Keratinocyte (primary cell): ENCODE measurements around the gene MYOM1. TPM values are rescaled to one million over a fixed set of nuclear protein-coding genes. Genes with fewer than 3 reads are reported as not detected.

Experiments used
- DNase-seq: peaks from one replicate; pipeline ENCODE4 v3.0.0-alpha.2; 2011; ENCODE audit warnings: low read depth, missing footprints, low spot score
- FAIRE-seq: peaks from 2 replicates; lab custom pipeline; 2011; peaks lifted over from hg19 to GRCh38; lab: Jason Lieb, UNC
- H2AFZ ChIP-seq: 2 replicates; pipeline ENCODE4 v1.6.0; 2012; ENCODE audit warnings: low read length, control low read depth, inconsistent platforms; ENCODE audit not compliant: control insufficient read depth
- H3K27ac ChIP-seq: 2 replicates; pipeline ENCODE4 v1.5.1; 2011; ENCODE audit warnings: low read length; ENCODE audit not compliant: control insufficient read depth, insufficient read depth
- H3K27me3 ChIP-seq: 3 replicates; pipeline ENCODE4 v1.6.0; 2011; ENCODE audit warnings: low read length; ENCODE audit not compliant: control insufficient read depth, insufficient read depth; ENCODE audit errors: extremely low read depth
- H3K36me3 ChIP-seq, 2 experiments: 2 replicates in 1 of 2; 3 replicates in 1 of 2; pipeline ENCODE4 v1.5.1; 2011; ENCODE audit warnings: low read length in 2 of 2, mild to moderate bottlenecking in 1 of 2; ENCODE audit not compliant: control insufficient read depth in 2 of 2, insufficient read depth in 2 of 2; ENCODE audit errors: extremely low read depth in 1 of 2
- H3K4me1 ChIP-seq: 3 replicates; pipeline ENCODE4 v1.5.1; 2011; ENCODE audit warnings: low read length; ENCODE audit not compliant: control insufficient read depth, insufficient read depth; ENCODE audit errors: extremely low read depth
- H3K4me2 ChIP-seq: 3 replicates; pipeline ENCODE4 v1.6.0; 2011; ENCODE audit warnings: low read depth, low read length; ENCODE audit not compliant: control insufficient read depth, insufficient read depth; ENCODE audit errors: extremely low read depth
- H3K4me3 ChIP-seq, 3 experiments: fragments of 200-600 bp in 1 of 3; sonication (generic) in 1 of 3; 2 replicates in 2 of 3; 3 replicates in 1 of 3; pipeline ENCODE4 v1.5.1; 2011 to 2016; ENCODE audit warnings: low read length in 3 of 3, mild to moderate bottlenecking in 3 of 3, control low read depth in 2 of 3, inconsistent platforms in 1 of 3, low read depth in 1 of 3, mixed read lengths in 1 of 3, mixed run types in 1 of 3, moderate library complexity in 1 of 3; ENCODE audit not compliant: control insufficient read depth in 2 of 3, insufficient read depth in 2 of 3; ENCODE audit errors: extremely low read depth in 1 of 3
- H3K79me2 ChIP-seq: 2 replicates; pipeline ENCODE4 v1.6.0; 2012; ENCODE audit warnings: low read length; ENCODE audit not compliant: control insufficient read depth, insufficient read depth
- H3K9ac ChIP-seq: 3 replicates; pipeline ENCODE4 v1.6.0; 2011; ENCODE audit warnings: low read length; ENCODE audit not compliant: control insufficient read depth, insufficient read depth; ENCODE audit errors: extremely low read depth
- H3K9me1 ChIP-seq: 3 replicates; pipeline ENCODE4 v1.6.0; 2011; ENCODE audit warnings: low read length; ENCODE audit not compliant: control insufficient read depth, insufficient read depth; ENCODE audit errors: extremely low read depth
- H3K9me3 ChIP-seq: 2 replicates; pipeline ENCODE4 v1.5.1; 2012; ENCODE audit warnings: low read depth, low read length; ENCODE audit not compliant: control insufficient read depth
- H4K20me1 ChIP-seq: 3 replicates; pipeline ENCODE4 v1.6.0; 2011; ENCODE audit warnings: low read length; ENCODE audit not compliant: control insufficient read depth, insufficient read depth; ENCODE audit errors: extremely low read depth
- CTCF ChIP-seq, 3 experiments: IDR thresholded peaks in 1 of 3; conservative IDR thresholded peaks in 1 of 3; optimal IDR thresholded peaks in 1 of 3; 2 replicates in 2 of 3; 3 replicates in 1 of 3; pipeline versions ENCODE3 to v1.5.1; 2011; ENCODE audit warnings: low read length in 3 of 3, mild to moderate bottlenecking in 3 of 3, moderate library complexity in 2 of 3, control low read depth in 1 of 3, inconsistent platforms in 1 of 3; ENCODE audit not compliant: insufficient read depth in 2 of 3; ENCODE audit errors: extremely low read depth in 1 of 3
- EZH2 ChIP-seq: IDR thresholded peaks from one replicate; pipeline ENCODE4 v1.6.1; 2012; ENCODE audit warnings: inconsistent platforms, mild to moderate bottlenecking, low read length, moderate library complexity
- dilution Hi-C: fragments of 300-500 bp; cut with MboI; formaldehyde crosslinking; loops from one replicate; pipeline ENCODE4 v1.7.0; 2020; ENCODE audit warnings: low sequenced_read_pairs; ENCODE audit not compliant: extremely low pct_ligation_motif_present
- polyA plus RNA-seq, 5 experiments: library from polyadenylated mRNA; depleted of rRNA in 3 of 5; stranded (reverse) in 3 of 5; stranded (forward) in 1 of 5; unstranded in 1 of 5; fragments of >200 nt; gene quantifications; 1 replicate in 1 of 5; 2 replicates in 3 of 5; 3 replicates in 1 of 5; pipeline versions ENCODE4 v1.2.1 to v1.2.3, GENCODE V29; 2011 to 2012; ENCODE audit warnings: missing spikeins in 2 of 5, low read depth in 1 of 5, low replicate concordance in 1 of 5

Gene MYOM1
- polyA plus RNA-seq, 1 donor (not counting 4 experiments of a cell fraction or from before 2014, with no cell fraction given), result 0.03 TPM

GRCh38 chr18:3099327-3099726, 120.4 kb downstream of the MYOM1 start:
- Histone ChIP-seq H3K4me1 (peaks cover 5% of the 10 kb centered on the region), H3K9me1 (no peaks in the 10 kb centered on the region), H2AFZ (no peak overlapping the region), H3K36me3 (no peaks in the 10 kb centered on the region), H3K4me2 (no peak overlapping the region), H3K79me2 (no peaks in the 10 kb centered on the region), H4K20me1 (no peaks in the 10 kb centered on the region), H3K27me3 (no peaks in the 10 kb centered on the region), H3K4me3 (no peak overlapping the region), H3K9me3 (no peaks in the 10 kb centered on the region), H3K9ac (no peak overlapping the region), H3K27ac (no peak overlapping the region)
- no peak for DNase-seq
- FAIRE-seq, result no peak
- TF ChIP-seq EZH2 (no peak), CTCF (optimal IDR thresholded peaks at IDR 0.05 in 1 of 3, IDR thresholded peaks at IDR 0.05 in 1 of 3, conservative IDR thresholded peaks at IDR 0.05 in 1 of 3; ENCODE audit: extremely low read depth in 1 of 3, insufficient read depth in 2 of 3, low read length in 3 of 3) (no peak)
- dilution Hi-C loops, result no loop called here

DNA sequence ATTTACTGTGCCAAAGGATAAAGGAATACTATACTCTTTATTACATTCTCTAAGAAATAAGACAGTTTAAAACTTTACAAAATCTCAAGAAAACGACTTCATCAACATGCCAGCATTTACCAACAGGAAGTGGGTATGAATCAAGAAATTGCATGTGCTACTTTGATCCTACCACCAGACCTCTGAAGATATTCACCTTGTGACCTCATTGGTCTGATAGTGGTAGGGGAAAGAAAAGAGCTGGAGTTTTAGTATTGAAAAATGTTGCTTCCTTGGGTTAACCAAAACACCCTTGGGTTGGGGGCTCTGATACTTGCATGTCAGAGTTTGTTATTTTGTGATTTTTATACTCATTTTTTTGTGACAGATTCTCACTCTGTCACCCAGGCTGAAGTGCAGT, 122.7 kb downstream of the MYOM1 start:
- dilution Hi-C loops, result no loop called here
- Histone ChIP-seq H3K4me2 (no peak overlapping the region), H3K27ac (no peak overlapping the region), H3K36me3 (no peaks in the 10 kb centered on the region), H3K4me1 (no peaks in the 10 kb centered on the region), H3K4me3 (no peak overlapping the region), H4K20me1 (no peaks in the 10 kb centered on the region), H2AFZ (no peak overlapping the region), H3K9ac (no peak overlapping the region), H3K79me2 (no peaks in the 10 kb centered on the region), H3K9me1 (no peaks in the 10 kb centered on the region), H3K9me3 (no peaks in the 10 kb centered on the region), H3K27me3 (no peaks in the 10 kb centered on the region)
- DNase-seq (no peak), FAIRE-seq (no peak)
- TF ChIP-seq CTCF (optimal IDR thresholded peaks at IDR 0.05 in 1 of 3, IDR thresholded peaks at IDR 0.05 in 1 of 3, conservative IDR thresholded peaks at IDR 0.05 in 1 of 3; ENCODE audit: extremely low read depth in 1 of 3, insufficient read depth in 2 of 3, low read length in 3 of 3) (no peak), EZH2 (no peak)
